GM13976 (cell line): ENCODE measurements around the gene RBM23.

ENCODE experiments used
- DNase-seq: peaks from one replicate; pipeline ENCODE4 v3.0.0; 2012; ENCODE audit warnings: low spot score
- CTCF ChIP-seq: IDR thresholded peaks from 2 replicates; pipeline ENCODE4 v1.5.1; 2012; ENCODE audit warnings: borderline replicate concordance, mild to moderate bottlenecking; ENCODE audit not compliant: insufficient read depth; ENCODE audit errors: extremely low read depth, missing control alignments, control extremely low read depth
- in situ Hi-C: fragments of 300-500 bp; cut with MboI; formaldehyde crosslinking; loops from one replicate; pipeline ENCODE4 v1.12.0; 2022; ENCODE audit warnings: low sequenced_read_pairs, mixed read lengths, inconsistent platforms; ENCODE audit not compliant: unreplicated experiment

The RBM23 gene

GRCh38 chr14:22928237-22929103 lies 9.5 kb upstream of the RBM23 start:
- TF ChIP-seq CTCF = no peak
- no peak for DNase-seq
- in situ Hi-C loops = no loop called here

- in situ Hi-C loops = no loop called here
These were observed 7.4 kb upstream of the RBM23 start for GRCh38 chr14:22926316-22926715.

GRCh38 chr14:22925513-22925912 lies 6.6 kb upstream of the RBM23 start:
- in situ Hi-C loops = no loop called here
- DNase-seq = no peak
- no peak for TF ChIP-seq CTCF

More at GRCh38 chr14:22926316-22926715, 7.4 kb upstream of the RBM23 start:
- TF ChIP-seq CTCF = no peak
- DNase-seq = no peak

DNA sequence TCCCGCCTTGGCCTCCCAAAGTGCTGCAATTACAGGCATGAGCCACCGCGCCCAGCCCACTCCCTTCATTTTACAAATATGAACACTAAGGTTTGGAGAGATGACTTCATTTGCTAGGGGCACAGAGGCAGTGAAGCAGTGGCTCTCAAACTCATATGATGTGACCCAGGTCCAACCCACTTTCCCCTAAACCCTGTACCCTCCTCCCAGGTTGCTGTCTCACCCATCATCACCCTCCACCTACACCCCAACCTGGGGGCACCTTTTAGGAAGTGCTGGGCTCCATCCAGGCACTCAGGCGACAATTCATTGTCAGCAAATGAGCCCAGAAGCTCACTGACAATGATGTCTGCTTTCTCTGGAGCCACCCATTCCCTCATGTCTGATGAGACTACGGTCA lies 4.8 kb upstream of the RBM23 start:
- no peak for DNase-seq
- in situ Hi-C loops = no loop called here
- no peak for TF ChIP-seq CTCF

- TF ChIP-seq CTCF = no peak
- in situ Hi-C loops = no loop called here
- DNase-seq = no peak
These were observed 3.3 kb upstream of the RBM23 start for GRCh38 chr14:22922294-22922693.

DNA sequence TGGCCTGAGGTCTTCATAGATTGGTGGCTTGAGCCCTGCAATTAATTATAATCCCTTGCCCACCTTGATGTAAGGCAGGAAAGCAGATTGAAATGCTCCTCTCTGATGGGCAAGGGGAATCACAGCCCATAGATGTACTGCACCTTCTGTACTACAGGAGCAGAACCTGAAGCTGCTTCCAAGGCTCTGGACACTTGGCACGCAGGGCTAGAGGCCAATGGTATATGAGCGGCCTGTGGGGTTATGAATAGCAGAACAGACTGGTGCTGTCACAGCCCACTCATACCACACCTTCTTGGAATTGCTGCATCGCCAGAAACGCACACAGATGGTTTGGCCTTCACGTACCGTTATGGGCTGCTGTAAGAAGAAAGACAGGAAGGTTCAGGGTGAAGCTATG lies 1.7 kb upstream of the RBM23 start:
- in situ Hi-C loops = no loop called here
- DNase-seq = no peak
- TF ChIP-seq CTCF = no peak
